Spleen (tissue), 11 donors: ENCODE measurements around the gene GALNT17. TPM values are rescaled to one million over a fixed set of nuclear protein-coding genes. Genes with fewer than 3 reads are reported as not detected.
"Not testable (repeated sequence)": the region's sequence is repeated elsewhere in the genome, so short reads cannot be mapped to it uniquely, and the experiment has no call there.

Experiments
- DNase-seq: peaks from one replicate; pipeline ENCODE4 v3.0.0-alpha.2; 2020
- H3K27ac ChIP-seq, 8 donors: fragments of 200-600 bp; sonication (generic) in 7 of 8; 1 replicate in 4 of 8; 2 replicates in 4 of 8; pipeline versions ENCODE4 v1.5.0 to v1.8.0; 2016 to 2021; ENCODE audit warnings: inconsistent platforms in 4 of 8, mild to moderate bottlenecking in 4 of 8, moderate library complexity in 1 of 8
- H3K27me3 ChIP-seq, 7 donors: fragments of 200-600 bp; sonication (generic) in 6 of 7; replicated peaks in 1 of 7; 1 replicate in 4 of 7; 2 replicates in 3 of 7; pipeline versions ENCODE4 v1.5.0 to v1.8.0; 2016 to 2021; ENCODE audit warnings: inconsistent platforms in 3 of 7, mild to moderate bottlenecking in 1 of 7
- H3K36me3 ChIP-seq, 6 donors: fragments of 200-600 bp; sonication (generic) in 5 of 6; 1 replicate in 4 of 6; 2 replicates in 2 of 6; pipeline versions ENCODE4 v1.5.0 to v1.8.0; 2016 to 2021; ENCODE audit warnings: inconsistent platforms in 2 of 6
- H3K4me1 ChIP-seq, 6 donors: fragments of 200-600 bp; sonication (generic) in 5 of 6; 1 replicate in 3 of 6; 2 replicates in 3 of 6; pipeline versions ENCODE4 v1.5.0 to v1.8.0; 2016 to 2021; ENCODE audit warnings: inconsistent platforms in 3 of 6
- H3K4me3 ChIP-seq, 8 donors: fragments of 200-600 bp; sonication (generic) in 7 of 8; 1 replicate in 4 of 8; 2 replicates in 4 of 8; pipeline versions ENCODE4 v1.5.0 to v1.8.0; 2016 to 2021; ENCODE audit warnings: inconsistent platforms in 4 of 8, mild to moderate bottlenecking in 4 of 8, moderate library complexity in 2 of 8
- H3K9me3 ChIP-seq, 8 donors: fragments of 200-600 bp; sonication (generic) in 7 of 8; 1 replicate in 4 of 8; 2 replicates in 4 of 8; pipeline versions ENCODE4 v1.5.0 to v1.8.0; 2016 to 2021; ENCODE audit warnings: inconsistent platforms in 4 of 8
- POLR2A ChIP-seq, 3 donors: fragments of 450-650 bp; IDR thresholded peaks; one replicate each; pipeline ENCODE4 v1.5.1; 2017; ENCODE audit warnings: antibody characterized with exemption in 3 of 3, mild to moderate bottlenecking in 1 of 3
- POLR2AphosphoS5 ChIP-seq, 3 donors: sonication (generic); formaldehyde crosslinking; IDR thresholded peaks; one replicate each; pipeline ENCODE4 v1.5.1; 2017; ENCODE audit warnings: antibody characterized with exemption in 3 of 3
- WGBS, 5 donors: extraction: QIAGEN DNeasy Blood & Tissue Kit in 3 of 5; methylation state at CpG; one replicate each; pipeline versions ENCODE4 v1.1.5 to v1.1.7; 2013 to 2018; 5-methylcytosine and 5-hydroxymethylcytosine counted together
- intact Hi-C: fragments of 100-400 bp; cut with DNase I; formaldehyde crosslinking; loops from one replicate; pipeline ENCODE4 v1.15.0; 2023; ENCODE audit warnings: low total_unique reads
- polyA plus RNA-seq, 3 donors: library from polyadenylated mRNA; stranded (reverse); fragments of 200-250 nt; gene quantifications; one replicate each; pipeline ENCODE4 v1.2.1, GENCODE V29; 2013
- total RNA-seq, 7 donors: library from RNA; depleted of rRNA in 3 of 7; stranded (reverse); fragments of >200 nt in 3 of 7; fragmentation: NEBNext Ultra II Directional in 4 of 7; extraction: Animal tissue kit (Norgen Biotek cat#: 25700) in 4 of 7; gene quantifications; one replicate each; pipeline versions ENCODE4 v1.1.0 to v1.2.1, GENCODE V29; 2016 to 2021
- TF ChIP-seq, protein P1 (sequence below), 11 experiments: fragments of 200-600 bp in 7 of 11; fragments of 450-650 bp in 4 of 11; sonication (generic) in 4 of 11; IDR thresholded peaks in 8 of 11; conservative IDR thresholded peaks in 3 of 11; 1 replicate in 7 of 11; 2 replicates in 4 of 11; pipeline versions ENCODE4 v1.4.0 to v1.8.0; 2016 to 2021; ENCODE audit warnings: antibody characterized with exemption in 11 of 11, inconsistent platforms in 4 of 11, mild to moderate bottlenecking in 1 of 11
- donor health status: healthy with polysubstance abuse.
- donor health status: DM: no; HTN: no; CAD: no; lungs with moderate emphysema.
- donor health status: DM: no; HTN: no; CAD: no.
- donor health status: Bipolar disorder and iron deficiency.
- donor health status: healthy.
- donor health status: DM: no; HTN: no; CAD: no.
- donor health status: DM: yes; HTN: yes; CAD: no.

The GALNT17 gene
- total and polyA plus RNA-seq, 10 donors = 0.39 to 10.8 (median 3.1) TPM

DNA sequence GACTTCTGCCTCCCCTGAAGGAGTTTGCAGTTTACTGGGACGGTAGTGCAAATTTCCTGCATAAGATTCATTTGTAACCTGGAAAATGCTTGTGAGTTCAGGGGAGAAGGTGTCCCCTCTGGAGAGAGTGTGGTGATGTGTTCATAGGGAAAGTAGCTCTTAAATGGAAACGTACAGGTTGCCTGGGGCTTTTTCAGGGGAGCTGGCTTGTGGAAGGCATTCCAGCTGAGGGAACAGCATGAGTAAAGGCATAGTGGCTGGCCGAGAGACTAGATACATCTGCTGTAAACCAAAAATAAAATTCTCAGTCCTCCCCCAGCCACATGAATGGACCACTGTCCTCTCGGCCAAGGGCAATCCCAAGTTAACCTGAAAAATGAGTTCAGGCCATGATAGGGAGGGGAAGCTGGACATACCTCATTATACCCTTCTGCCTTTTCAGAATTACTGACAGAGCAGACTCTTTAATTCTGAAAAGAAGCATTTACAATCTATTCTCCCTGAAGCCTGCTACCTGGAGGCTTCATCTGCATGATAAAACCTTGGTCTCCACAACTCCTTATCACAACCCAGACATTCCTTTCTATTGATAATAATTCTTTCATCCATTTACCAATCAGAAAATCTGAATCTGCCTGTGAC lies 123.7 kb downstream of the GALNT17 start:
- no peaks in the 10 kb centered on the region for H3K27me3 ChIP-seq
- no peak for DNase-seq
- no peak for TF ChIP-seq POLR2AphosphoS5 (IDR thresholded peaks at IDR 0.05)
- intact Hi-C loops = no loop called here
- 72 to 86% (median 84%) methylated on average over 4 of the region's 4 CpGs for WGBS, 5 donors
- H3K36me3 ChIP-seq = no peaks in the 10 kb centered on the region
- no peak overlapping the region for H3K27ac ChIP-seq
- H3K9me3 ChIP-seq = peaks cover 0 to 62% (median 21%) of the 10 kb centered on the region in 8 donors
- no peaks in the 10 kb centered on the region for H3K4me1 ChIP-seq
- H3K4me3 ChIP-seq = no peak overlapping the region

DNA sequence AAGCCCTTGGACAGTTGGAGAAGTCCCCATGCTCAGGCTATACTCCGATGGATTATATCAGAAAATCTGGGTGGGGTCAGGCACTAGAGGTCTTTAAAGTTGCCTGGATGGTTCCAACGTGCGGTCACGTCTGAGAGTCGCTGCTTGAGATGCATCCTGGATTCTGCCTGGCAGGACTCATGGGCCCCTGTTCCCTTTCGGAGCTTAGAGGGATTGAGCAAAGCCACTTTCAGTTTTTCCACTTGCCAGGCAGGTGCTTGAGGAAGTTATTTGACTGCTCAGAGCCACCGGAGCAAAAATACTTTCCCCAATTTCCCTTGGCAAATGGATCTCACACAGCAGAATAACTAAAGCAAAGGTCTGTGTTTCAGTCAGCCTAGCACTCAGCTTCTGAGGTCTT lies 129.1 kb downstream of the GALNT17 start:
- WGBS, 5 donors = 77 to 91% (median 82%) methylated on average over 7 of the region's 7 CpGs
- TF ChIP-seq POLR2A (IDR thresholded peaks at IDR 0.05) = no peak
- no peak for TF ChIP-seq POLR2AphosphoS5 (IDR thresholded peaks at IDR 0.05)
- TF ChIP-seq, protein P1, sequence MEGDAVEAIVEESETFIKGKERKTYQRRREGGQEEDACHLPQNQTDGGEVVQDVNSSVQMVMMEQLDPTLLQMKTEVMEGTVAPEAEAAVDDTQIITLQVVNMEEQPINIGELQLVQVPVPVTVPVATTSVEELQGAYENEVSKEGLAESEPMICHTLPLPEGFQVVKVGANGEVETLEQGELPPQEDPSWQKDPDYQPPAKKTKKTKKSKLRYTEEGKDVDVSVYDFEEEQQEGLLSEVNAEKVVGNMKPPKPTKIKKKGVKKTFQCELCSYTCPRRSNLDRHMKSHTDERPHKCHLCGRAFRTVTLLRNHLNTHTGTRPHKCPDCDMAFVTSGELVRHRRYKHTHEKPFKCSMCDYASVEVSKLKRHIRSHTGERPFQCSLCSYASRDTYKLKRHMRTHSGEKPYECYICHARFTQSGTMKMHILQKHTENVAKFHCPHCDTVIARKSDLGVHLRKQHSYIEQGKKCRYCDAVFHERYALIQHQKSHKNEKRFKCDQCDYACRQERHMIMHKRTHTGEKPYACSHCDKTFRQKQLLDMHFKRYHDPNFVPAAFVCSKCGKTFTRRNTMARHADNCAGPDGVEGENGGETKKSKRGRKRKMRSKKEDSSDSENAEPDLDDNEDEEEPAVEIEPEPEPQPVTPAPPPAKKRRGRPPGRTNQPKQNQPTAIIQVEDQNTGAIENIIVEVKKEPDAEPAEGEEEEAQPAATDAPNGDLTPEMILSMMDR (IDR thresholded peaks at IDR 0.05 in 8 of 11, conservative IDR thresholded peaks at IDR 0.05 in 3 of 11) = no peak

DNA sequence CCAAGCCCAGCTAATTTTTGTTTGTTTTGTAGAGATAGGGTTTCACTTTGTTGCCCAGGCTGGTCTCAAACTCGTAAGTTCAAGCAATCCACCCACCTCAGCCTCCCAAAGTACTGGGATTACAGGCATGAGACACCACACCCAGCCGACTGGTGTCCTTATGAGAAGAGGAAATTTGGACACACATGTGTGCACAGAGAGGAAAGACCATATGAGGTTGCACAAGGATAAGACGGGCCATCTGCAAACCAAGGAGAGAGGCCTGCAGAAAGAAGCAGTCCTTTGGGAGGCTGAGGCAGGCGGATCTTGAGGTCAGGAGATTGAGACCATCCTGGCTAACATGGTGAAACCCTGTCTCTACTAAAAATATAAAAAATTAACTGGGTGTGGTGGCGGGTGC lies 130.9 kb downstream of the GALNT17 start:
- DNase-seq, H3K36me3 ChIP-seq, intact Hi-C loops, H3K4me1 ChIP-seq, H3K27ac ChIP-seq, H3K4me3 ChIP-seq, H3K27me3 ChIP-seq: not testable (repeated sequence)
- WGBS, 5 donors = 77 to 86% (median 83%) methylated on average over 5 of the region's 5 CpGs
- H3K9me3 ChIP-seq = peaks cover 0 to 72% (median 28%) of the 10 kb centered on the region in 8 donors

More for the DNA sequence above, 129.1 kb downstream of the GALNT17 start:
- H3K4me1 ChIP-seq = no peaks in the 10 kb centered on the region
- peaks cover 0 to 72% (median 36%) of the 10 kb centered on the region in 8 donors for H3K9me3 ChIP-seq
- H3K27ac ChIP-seq = no peak overlapping the region
- H3K27me3 ChIP-seq = no peaks in the 10 kb centered on the region
- H3K36me3 ChIP-seq = no peaks in the 10 kb centered on the region
- no peak for DNase-seq
- H3K4me3 ChIP-seq = no peak overlapping the region
- intact Hi-C loops = no loop called here

DNA sequence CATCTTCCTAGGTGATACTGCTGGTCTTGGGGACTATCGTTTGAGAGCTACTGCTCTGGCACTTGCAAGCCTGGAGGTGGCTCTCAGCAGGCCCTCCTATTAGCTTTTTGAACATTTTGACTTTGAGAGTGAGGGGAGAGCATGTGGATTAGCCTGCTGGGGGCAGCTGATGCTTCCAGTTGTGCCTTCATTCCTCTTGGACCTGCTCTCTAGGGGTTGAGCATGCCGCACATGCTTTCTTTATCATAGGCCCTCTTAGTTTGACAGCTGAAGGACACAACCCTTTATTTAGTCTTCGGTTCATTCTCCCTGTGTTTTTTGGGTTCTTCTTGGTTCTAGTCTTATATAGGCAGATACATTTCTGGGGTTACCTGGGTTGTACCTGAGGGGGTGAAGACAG lies 132.1 kb downstream of the GALNT17 start:
- TF ChIP-seq POLR2A (IDR thresholded peaks at IDR 0.05) (no peak), POLR2AphosphoS5 (IDR thresholded peaks at IDR 0.05) (no peak)
- intact Hi-C loops = no loop called here
- no peaks in the 10 kb centered on the region for H3K27me3 ChIP-seq
- H3K9me3 ChIP-seq = peaks cover 0 to 68% (median 22%) of the 10 kb centered on the region in 8 donors
- no peak overlapping the region for H3K4me3 ChIP-seq
- no peaks in the 10 kb centered on the region for H3K4me1 ChIP-seq
- 84 to 94% (median 91%) methylated on average over 3 of the region's 3 CpGs for WGBS, 5 donors
- no peak for DNase-seq
- no peaks in the 10 kb centered on the region for H3K36me3 ChIP-seq
- H3K27ac ChIP-seq = no peak overlapping the region

DNA sequence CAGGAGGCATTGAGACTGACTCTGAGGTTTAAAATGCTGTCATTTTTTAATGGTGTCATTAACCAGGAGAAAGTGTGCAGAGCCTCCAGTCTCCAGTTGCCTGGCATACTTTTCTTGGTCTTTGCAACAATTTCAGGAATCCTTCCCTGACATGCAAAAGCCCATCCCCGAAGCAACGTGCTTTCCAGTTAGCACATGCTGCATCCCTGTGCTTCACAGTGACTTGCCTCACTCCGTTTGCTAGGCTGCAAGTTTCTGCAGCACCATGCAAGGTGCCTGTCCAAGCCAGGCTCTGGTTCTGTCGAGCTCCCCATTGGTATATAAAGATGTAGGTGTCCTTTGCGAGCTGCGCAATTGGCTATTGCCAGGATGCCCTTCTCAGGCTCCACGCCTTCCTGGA lies 135.0 kb downstream of the GALNT17 start:
- H3K4me1 ChIP-seq = no peaks in the 10 kb centered on the region
- no peak overlapping the region for H3K4me3 ChIP-seq
- no peak overlapping the region for H3K27ac ChIP-seq
- no peak for DNase-seq
- no peak for TF ChIP-seq POLR2AphosphoS5 (IDR thresholded peaks at IDR 0.05)
- no peak for TF ChIP-seq POLR2A (IDR thresholded peaks at IDR 0.05)
- TF ChIP-seq, protein P1 (IDR thresholded peaks at IDR 0.05 in 8 of 11, conservative IDR thresholded peaks at IDR 0.05 in 3 of 11) = no peak
- no peaks in the 10 kb centered on the region for H3K27me3 ChIP-seq
- peaks cover 0 to 62% (median 24%) of the 10 kb centered on the region in 8 donors for H3K9me3 ChIP-seq
- intact Hi-C loops = no loop called here
- 71 to 78% (median 76%) methylated on average over 7 of the region's 7 CpGs for WGBS, 5 donors
- H3K36me3 ChIP-seq = no peaks in the 10 kb centered on the region
